HPDE6-E6E7 (cell line): Measurements from ENCODE around the gene CCND2.

Source experiments
- DNase-seq: peaks from one replicate; pipeline ENCODE4 v3.0.0; 2011; ENCODE audit warnings: missing footprints; ENCODE audit errors: extremely low spot score

The CCND2 gene

DNA sequence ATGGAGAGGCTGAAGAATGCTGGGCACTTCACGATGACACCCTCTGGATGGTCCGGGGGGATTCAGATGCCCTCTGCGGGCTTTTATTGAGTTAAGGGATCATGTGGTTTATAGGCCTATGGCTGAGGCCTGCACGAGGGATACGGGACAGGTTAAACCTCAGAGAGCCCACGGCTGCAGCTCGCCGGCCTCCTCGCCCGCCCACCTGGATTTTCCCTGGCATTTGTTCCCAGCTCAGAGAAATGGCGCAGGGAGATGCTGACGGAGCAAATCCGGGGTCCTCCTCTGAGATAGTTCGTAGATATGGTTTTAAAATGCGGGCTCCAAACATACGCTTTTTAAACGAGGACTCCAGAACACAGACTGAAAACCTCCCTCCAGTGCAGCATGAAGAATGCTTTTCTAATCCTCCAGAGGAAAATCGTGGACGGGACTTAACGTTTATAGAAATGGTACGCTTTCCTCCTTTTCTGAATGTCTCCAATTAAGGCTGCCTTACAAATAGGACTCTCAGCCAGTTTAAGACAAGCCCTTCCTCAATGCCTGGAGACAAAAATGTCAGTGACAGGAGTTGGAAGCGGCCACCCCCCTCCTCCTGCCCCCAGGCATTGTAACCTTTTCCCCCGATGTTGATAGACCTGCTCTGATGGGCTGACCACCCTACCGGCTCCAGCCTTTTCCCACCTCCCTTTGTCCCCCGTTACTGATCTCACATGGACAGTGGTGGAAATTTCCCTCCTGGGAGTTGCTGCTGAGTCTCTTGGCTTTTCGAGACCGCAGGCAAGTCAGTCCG, 16.6 kb downstream of the CCND2 start:
- no peak for DNase-seq

DNA sequence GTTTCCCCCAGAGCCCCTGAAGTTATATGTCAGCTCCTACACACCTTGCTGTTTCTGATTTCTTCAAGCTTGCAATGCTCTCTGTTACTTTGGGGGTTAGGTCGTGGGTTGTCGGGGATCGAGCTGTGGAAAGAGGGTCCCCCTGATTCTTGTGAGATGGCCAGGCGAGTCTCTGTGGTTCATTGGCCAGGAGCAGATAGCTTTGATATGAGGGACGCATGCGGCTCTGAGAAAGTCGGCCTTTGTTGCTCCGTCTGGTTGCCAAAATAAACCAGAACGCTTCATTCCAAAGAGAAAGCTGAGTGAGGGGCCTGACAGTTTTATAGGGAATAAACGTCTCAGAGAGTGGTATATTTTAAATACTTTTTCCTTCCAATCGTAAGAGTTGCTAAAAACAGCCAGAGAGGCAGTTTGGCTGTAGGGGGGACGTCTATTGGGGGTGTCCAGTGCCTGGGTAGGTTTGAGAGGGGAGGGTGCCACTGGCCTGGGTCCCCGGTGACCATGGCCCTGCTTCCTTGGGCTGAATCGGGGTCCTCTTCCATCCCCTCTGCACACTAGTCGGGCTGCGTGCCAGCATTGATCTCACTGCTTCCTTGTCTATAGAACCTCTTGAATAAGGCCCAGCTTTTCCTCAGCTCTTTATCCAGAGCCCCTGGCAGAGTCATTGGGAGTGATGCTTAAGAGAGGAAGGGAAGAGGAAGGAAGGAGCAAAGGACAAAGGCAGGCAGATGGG, 18.9 kb downstream of the CCND2 start:
- no peak for DNase-seq

DNA sequence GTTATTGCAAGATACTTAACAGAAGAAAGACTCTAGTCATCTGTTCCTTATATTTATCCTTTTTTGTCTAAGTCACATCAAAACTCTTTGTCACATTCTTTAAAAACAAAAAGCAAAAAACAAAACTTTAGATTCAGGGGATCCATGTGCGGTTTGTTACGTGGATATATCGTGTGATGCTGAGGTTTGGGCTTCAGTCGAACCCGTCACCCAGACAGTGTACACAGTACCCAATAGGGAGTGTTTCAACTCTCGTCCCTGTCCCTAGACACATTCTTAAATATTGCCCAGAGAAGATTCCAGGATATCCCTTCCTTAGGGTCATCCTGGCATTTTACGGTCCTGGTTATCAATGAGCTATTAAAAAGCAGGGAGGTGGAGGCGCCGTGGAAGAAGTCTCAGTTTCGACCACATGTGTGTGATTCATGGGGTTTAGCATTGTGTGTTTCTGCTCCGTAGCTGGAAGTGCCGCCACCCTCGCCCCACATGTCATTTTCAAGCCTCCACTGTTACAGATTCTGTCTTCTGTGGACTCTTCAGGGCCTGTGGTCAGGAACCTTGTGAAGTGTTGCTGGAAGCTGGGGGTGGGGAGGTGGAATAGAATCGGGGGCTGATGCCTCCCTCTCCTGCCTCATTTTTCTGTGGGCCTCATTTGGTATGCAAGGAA, 19.9 kb downstream of the CCND2 start:
- no peak for DNase-seq

DNA sequence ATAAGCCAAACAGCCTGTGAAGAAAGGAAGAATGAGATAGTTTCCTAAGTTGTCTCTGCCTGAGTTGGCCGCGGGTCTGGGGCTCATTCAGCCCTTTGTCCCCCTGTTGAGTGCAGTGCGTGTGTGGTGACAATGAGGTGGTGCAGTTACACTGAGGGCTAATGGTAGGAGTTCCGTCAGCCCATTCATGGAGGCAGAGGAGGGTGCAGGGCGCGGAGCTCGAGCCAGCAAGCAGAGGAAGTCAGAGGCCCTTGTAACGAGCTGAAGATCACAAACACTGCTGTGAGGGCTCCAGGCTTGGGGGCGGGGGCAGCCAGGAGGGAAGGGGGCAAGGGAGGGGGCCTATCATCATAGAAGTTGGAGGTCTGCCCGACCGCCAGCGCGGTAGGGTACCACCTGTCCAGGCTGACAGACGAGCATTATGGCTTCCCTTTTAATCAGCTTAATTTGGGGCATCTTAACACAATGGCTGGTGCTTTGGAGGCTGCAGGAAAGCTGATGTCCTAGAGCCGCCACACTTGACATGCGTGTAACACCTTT, 20.5 kb downstream of the CCND2 start:
- DNase-seq: no peak

DNA sequence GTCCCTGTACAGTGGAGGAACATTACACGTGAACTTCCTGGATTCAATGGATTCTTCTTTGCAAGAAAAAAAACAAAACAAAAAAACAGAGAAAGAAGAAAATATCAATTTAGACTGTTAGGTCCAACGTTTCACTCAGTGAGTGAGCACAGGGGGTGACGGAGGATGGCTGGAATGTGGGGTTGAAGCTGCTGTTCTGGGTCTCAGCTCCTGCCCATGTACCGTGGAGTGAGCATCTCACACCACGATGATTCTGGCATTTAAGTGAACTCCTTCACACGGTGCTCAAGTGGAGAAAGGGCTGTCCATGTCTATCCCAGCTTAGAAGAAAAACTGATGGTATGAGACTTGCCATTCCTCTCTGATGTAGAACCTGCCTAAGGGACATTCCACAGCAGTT, 23.2 kb downstream of the CCND2 start:
- no peak for DNase-seq

DNA sequence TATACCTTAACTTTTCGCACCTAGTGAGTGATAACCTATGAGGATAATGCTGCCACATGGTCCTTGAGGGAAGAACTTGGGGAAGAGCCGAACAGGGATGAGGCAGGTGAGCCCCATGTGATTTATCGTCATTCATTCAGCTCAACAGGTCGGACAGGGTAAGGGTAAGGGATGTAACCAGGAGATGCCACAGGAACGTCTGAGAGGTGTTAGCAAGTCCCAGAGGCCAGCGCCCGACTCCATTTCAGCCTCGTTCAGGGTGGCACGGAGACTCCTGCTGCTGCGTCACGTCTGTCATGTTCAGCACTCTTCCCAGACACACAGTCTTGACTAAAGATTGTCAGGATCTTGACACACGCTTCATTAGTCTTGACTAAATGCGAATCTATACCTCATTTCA, 24.1 kb downstream of the CCND2 start:
- DNase-seq: no peak

DNA sequence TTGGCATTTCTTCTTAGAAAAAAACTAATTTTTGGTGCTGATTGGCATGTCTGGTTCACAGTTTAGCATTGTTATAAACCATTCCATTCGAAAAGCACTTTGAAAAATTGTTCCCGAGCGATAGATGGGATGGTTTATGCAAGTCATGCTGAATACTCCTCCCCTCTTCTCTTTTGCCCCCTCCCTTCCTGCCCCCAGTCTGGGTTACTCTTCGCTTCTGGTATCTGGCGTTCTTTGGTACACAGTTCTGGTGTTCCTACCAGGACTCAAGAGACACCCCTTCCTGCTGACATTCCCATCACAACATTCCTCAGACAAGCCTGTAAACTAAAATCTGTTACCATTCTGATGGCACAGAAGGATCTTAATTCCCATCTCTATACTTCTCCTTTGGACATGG, 27.3 kb downstream of the CCND2 start:
- DNase-seq: no peak

DNA sequence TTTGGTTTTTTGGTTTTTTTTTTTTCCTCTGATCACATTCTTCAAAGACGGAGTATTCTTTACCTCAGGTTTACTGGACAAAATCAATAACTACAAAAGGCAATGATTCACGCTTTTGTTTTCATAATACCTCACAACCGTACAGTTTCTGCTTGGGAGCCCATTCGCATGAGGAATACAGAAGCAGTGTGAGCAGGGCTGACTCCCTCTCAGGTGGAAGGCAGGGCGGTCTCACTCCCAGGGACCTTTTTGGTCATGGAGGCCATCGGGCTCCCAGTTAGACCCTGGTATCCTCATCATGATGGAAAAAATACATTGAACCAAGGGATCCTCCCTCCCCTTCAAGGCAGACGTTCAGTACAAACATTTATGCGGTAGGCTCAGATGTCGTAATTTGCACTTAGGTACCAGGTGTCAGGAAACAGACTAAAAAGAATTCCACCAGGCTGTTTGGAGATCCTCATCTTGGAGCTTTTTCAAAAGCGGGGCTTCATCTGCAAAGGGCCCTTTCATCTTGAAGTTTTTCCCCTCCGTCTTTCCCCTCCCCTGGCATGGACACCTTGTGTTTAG, 28.5 kb downstream of the CCND2 start:
- DNase-seq: no peak

DNA sequence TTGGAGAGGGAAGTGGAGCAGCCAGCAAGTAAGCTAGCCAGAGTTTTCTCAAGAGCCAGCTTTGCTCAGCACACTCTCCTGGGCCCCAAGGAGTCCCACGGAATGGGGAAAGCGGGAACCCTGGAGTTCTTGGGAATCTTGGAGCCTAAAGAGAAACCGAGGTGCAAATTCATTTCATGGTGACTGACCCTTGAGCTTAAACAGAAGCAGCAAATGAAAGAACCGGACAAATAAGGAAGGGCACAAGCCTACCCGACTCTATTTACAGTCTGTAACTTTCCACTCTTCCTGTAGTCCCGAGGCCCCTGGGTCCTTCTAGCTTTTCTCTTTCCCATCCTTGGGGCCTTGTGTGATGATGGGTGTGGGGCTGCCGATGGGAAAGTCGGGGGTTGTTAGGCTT, 29.3 kb downstream of the CCND2 start:
- no peak for DNase-seq

DNA sequence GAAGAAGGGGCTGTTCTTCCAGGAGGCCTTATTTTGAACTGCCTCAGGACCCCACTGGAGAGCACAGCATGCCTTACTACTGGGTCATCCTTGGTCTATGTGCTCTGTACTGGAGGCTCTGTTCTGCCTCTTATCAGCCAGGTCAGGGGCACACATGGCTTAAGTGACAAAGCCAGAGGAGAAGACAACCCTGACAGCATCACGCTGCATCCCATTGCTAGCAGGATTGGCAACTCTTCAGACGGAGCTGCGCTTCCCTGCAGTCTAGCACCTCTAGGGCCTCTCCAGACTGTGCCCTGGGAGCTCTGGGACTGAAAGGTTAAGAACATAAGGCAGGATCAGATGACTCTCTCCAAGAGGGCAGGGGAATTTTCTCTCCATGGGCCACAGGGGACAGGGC, 30.2 kb downstream of the CCND2 start:
- DNase-seq: no peak

DNA sequence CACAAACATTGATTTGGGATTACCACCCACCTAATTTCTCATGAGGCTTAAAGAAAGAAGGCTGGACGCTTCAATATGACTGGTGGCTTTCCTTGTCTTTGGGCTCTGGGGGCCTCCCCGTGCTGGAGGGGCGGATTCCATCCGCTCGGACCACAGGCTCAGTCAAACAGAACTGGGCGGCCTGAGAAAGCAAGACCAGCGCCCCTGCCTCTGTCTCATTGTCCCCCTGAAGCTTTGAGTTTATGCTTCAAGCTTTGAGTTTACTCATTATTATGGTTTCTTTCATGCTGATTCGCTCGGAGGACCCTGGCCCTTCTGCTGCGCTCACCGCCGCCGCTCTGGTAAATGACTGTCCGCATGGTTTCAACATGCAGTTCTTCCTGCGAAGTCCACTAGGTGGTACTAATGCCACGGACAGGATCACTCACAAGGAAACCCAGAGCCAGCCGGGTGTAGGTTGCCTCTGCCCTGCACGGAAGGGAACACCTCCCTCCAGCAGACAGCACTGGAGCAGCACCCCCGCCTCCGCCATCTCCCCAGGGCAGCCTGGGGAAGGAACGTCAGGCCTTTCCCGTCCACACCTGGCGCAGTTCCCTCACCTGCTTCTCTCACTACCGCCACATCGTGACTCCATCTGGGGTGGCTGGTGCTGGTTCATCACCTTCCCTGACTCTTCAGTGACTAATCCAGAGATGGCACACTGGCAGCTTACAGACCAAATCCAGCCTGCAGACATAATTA, 34.2 kb downstream of the CCND2 start:
- DNase-seq: peak; percentile 93

DNA sequence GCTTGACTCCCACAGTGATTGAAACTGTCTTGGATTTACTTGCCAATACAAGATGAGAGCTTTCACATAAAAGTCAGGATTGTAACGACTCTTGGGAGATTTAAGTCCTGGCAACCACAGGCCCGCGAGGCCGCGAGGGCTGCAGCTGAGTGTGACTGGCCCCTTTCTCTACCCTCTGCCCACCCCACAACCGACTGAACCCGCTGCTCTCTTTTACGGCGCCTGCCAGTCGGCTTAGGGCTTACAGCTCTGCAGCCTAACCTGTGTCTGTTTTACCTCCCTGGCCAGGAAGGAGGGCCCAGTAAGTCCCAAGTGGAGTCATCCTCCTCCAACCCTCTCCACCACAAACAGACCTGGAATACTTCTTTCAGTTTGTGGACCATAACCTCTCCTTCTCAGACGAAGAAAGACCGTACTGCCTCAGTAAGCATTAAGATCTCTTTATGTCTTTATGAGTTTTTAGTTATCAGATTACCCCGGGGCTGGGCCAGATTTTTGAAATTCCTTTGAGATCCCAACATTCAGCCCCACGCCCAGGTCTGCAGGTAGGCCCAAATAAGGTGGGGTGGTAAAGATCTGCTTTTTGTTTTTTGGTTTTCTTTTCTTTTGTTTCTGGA, 34.9 kb downstream of the CCND2 start:
- no peak for DNase-seq

DNA sequence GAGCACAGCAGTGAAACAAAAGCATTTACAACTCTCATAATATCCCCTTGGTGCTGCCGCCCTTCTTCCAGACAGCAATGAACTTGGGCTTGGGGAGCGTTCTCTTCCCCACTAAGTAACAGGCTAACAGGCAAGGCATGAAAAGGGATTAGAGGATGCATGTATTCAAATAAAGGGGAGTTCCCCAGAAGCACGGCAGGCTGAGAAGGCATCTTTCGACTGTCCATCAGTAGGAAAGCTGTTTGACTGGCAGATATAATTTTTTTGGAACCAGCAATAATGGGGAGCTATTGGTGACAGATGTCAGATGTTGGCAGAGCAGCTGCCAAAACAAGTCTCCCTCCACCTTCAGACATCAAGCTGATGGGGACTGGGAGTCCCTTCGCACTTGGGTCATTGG, 38.2 kb downstream of the CCND2 start:
- DNase-seq: no peak

DNA sequence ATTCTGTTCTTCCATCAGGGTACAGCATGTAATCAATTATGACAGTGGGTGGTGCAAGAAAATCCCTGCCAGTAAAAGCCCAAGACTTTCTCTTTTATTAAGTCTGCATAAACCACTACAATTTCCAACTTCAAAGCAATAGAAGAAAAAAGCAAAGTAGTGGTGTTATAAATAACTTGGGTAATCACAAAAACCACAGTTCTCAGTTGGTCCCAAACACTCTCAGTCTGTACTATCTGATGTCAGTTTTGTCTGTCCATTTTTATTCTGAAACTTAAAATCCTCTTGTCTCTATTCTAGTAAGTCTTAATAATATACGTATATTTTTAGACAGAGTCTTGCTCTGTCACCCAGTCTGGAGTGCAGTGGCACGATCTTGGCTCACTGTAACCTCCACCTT, 38.7 kb downstream of the CCND2 start:
- DNase-seq: no peak

DNA sequence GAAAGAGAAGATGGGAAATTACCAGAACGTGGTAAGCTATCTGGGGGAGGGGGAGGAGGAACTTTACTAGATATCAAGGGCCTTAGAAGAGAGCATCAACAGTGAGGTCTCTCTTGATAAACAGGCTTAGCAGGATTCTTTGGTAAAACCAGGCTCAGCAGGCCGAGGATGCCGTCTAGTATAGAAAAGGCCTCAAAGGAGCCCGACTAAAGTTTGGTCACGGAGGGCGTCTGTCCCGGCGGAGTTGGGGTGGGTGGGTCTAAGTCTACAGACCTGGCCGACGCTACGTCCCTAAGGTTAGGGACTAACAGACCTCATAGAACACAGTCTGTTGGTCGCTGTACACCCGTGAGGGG, 46.9 kb downstream of the CCND2 start:
- DNase-seq: peak; percentile 22

DNA sequence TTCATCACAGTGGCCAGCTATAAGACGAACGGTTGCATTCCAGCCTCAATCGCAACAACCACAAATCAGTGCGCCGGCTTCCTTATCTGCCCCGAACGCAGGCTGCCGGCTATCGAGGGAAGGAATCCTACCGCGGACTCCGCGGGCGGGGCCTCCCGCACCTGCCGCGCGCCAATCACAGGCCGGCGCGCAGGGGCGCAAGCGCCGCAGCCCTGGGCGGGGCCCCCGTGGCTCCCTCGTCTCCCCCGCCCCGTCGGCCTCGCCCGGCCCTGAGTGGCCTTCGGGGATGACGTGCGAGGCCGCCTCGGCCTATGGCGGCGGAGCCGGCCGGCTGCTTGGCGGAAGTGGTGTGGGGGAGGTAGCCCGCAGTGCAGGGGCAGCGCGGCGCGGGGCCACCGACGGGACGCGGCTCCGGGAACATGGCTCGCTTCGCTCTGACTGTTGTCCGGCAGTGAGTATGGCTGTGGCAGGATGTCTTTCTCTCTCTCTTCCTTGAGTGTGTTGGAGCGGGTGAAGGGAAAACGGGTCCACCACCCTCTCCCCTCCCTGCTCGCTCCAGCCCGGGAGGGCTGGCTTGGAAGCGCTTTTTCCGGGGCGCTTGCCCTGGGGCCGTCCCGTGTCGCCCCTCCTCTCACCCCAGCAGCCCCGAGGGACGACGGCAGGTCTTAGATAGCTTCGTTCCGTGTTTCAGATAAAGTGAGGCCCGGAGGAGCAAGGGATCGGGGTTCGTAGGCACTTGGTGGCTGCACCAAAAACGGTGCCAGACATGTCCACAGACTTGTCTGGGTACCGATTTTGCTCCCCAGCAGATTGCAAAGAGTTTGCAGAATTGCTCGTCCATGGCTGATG, 47.5 kb downstream of the CCND2 start, which contains the start of gene TIGAR:
TSS of gene TIGAR (plus strand) at position 361 of the 849 bp plus-strand sequence. CDS start at position 420, 59 bp downstream.
- peak; percentile 95 for DNase-seq

DNA sequence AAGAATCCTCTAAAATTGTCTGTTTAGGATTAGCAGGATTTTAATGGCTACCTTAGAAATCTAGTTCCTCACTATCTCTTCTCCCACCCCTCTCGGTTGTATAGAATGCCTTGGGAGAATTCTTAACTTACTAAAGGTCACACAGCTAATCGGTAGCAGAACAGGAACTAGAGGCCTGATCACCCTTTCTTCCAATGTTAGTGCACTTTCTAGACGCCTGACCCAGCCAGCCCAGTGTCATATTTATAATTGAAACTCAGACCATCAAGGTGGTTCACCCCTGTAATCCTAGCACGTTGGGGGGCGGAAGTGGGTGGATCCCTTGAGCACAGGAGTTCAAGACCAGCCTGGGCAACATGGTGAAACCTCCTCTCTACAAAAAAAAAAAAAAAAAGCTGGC, 49.2 kb downstream of the CCND2 start:
- DNase-seq: no peak
